ENCODE results near the gene SSH3.

SSH3 gene

GRCh38 chr11:67281552-67282150, 21.7 kb upstream of the SSH3 start:
- DNase-seq: no peak

GRCh38 chr11:67282155-67282875, 21.0 kb upstream of the SSH3 start:
- no peak for DNase-seq

GRCh38 chr11:67282876-67283371, 20.4 kb upstream of the SSH3 start:
- DNase-seq: no peak

- DNase-seq: no peak
Observed at GRCh38 chr11:67283481-67283963, 19.8 kb upstream of the SSH3 start.

GRCh38 chr11:67284811-67285540, 18.4 kb upstream of the SSH3 start:
- DNase-seq: no peak

- DNase-seq: no peak
Observed at GRCh38 chr11:67285541-67286498, 17.5 kb upstream of the SSH3 start.

- no peak for DNase-seq
Observed at GRCh38 chr11:67286621-67287333, 16.6 kb upstream of the SSH3 start.

GRCh38 chr11:67287355-67288197, 15.8 kb upstream of the SSH3 start:
- DNase-seq: no peak

- no peak for DNase-seq
Observed at GRCh38 chr11:67288198-67288451, 15.2 kb upstream of the SSH3 start.

- peak; percentile 89 for DNase-seq
Observed at GRCh38 chr11:67288452-67289225, 14.7 kb upstream of the SSH3 start.

- DNase-seq: no peak
Observed at GRCh38 chr11:67289226-67289650, 14.1 kb upstream of the SSH3 start, which contains the start of gene ANKRD13D. ANKRD13D (plus strand) TSS chr11:67289303; CDS start chr11:67289461, 158 bp downstream.

- no peak for DNase-seq
Observed at GRCh38 chr11:67289651-67290479, 13.5 kb upstream of the SSH3 start.

- no peak for DNase-seq
Observed at GRCh38 chr11:67290801-67291200, 12.5 kb upstream of the SSH3 start.

- DNase-seq: no peak
Observed at GRCh38 chr11:67291481-67292381, 11.6 kb upstream of the SSH3 start.

- no peak for DNase-seq
Observed at GRCh38 chr11:67292671-67293070, 10.7 kb upstream of the SSH3 start.

GRCh38 chr11:67293090-67293489, 10.2 kb upstream of the SSH3 start:
- peak; percentile 79 for DNase-seq

- no peak for DNase-seq
Observed at GRCh38 chr11:67295846-67296245, 7.5 kb upstream of the SSH3 start.

GRCh38 chr11:67298786-67299185, 4.5 kb upstream of the SSH3 start:
- DNase-seq: no peak
